Astrocyte (in vitro differentiated cells and primary cell): ENCODE measurements around the gene GEMIN2. TPM values are rescaled to one million over a fixed set of nuclear protein-coding genes. Genes with fewer than 3 reads are reported as not detected.

ENCODE experiments used
- DNase-seq: peaks from one replicate; pipeline ENCODE4 v3.0.0-alpha.2; 2010; ENCODE audit warnings: low read depth
- FAIRE-seq: peaks from 2 replicates; lab custom pipeline; 2011; peaks lifted over from hg19 to GRCh38; lab: Jason Lieb, UNC
- H2AFZ ChIP-seq: 2 replicates; pipeline ENCODE4 v1.6.0; 2012; ENCODE audit warnings: low read depth, low read length, inconsistent platforms
- H3K27ac ChIP-seq: 2 replicates; pipeline ENCODE4 v1.5.1; 2011; ENCODE audit warnings: low read depth, low read length, inconsistent platforms
- H3K27me3 ChIP-seq: 2 replicates; pipeline ENCODE4 v1.6.0; 2011; ENCODE audit warnings: low read length, inconsistent platforms; ENCODE audit not compliant: insufficient read depth
- H3K36me3 ChIP-seq: 2 replicates; pipeline ENCODE4 v1.5.1; 2011; ENCODE audit warnings: low read length, inconsistent platforms; ENCODE audit not compliant: insufficient read depth
- H3K4me1 ChIP-seq: 2 replicates; pipeline ENCODE4 v1.5.1; 2011; ENCODE audit warnings: low read length, inconsistent platforms; ENCODE audit not compliant: insufficient read depth
- H3K4me2 ChIP-seq: 2 replicates; pipeline ENCODE4 v1.6.0; 2012; ENCODE audit warnings: low read length, inconsistent platforms
- H3K4me3 ChIP-seq: 2 replicates; pipeline ENCODE4 v1.5.1; 2011; ENCODE audit warnings: low read depth, mild to moderate bottlenecking, low read length, inconsistent platforms; ENCODE audit not compliant: insufficient read depth
- H3K79me2 ChIP-seq: 2 replicates; pipeline ENCODE4 v1.6.0; 2012; ENCODE audit warnings: mild to moderate bottlenecking, low read length, inconsistent platforms; ENCODE audit not compliant: insufficient read depth
- H3K9ac ChIP-seq: 2 replicates; pipeline ENCODE4 v1.6.0; 2012; ENCODE audit warnings: mild to moderate bottlenecking, low read length, inconsistent platforms
- H3K9me3 ChIP-seq: 2 replicates; pipeline ENCODE4 v1.5.1; 2012; ENCODE audit warnings: low read depth, mild to moderate bottlenecking, low read length, inconsistent platforms; ENCODE audit not compliant: insufficient read depth
- H4K20me1 ChIP-seq: 2 replicates; pipeline ENCODE4 v1.6.0; 2012; ENCODE audit warnings: low read length, inconsistent platforms; ENCODE audit not compliant: insufficient read depth
- H3K27ac Mint-ChIP-seq: one replicate; pipeline ENCODE4 v1.8.0; 2021; ENCODE audit warnings: mild to moderate bottlenecking, mixed read lengths; ENCODE audit not compliant: unreplicated experiment
- H3K27me3 Mint-ChIP-seq: one replicate; pipeline ENCODE4 v1.8.0; 2021; ENCODE audit warnings: low read depth, mixed read lengths; ENCODE audit not compliant: unreplicated experiment
- H3K36me3 Mint-ChIP-seq: one replicate; pipeline ENCODE4 v1.8.0; 2021; ENCODE audit warnings: low read depth, mixed read lengths; ENCODE audit not compliant: unreplicated experiment
- H3K4me1 Mint-ChIP-seq: one replicate; pipeline ENCODE4 v1.8.0; 2021; ENCODE audit warnings: low read depth, mixed read lengths; ENCODE audit not compliant: unreplicated experiment
- H3K4me3 Mint-ChIP-seq: one replicate; pipeline ENCODE4 v1.8.0; 2021; ENCODE audit warnings: mild to moderate bottlenecking, moderate library complexity, mixed read lengths; ENCODE audit not compliant: unreplicated experiment
- H3K9me3 Mint-ChIP-seq: one replicate; pipeline ENCODE4 v1.8.0; 2021; ENCODE audit warnings: mild to moderate bottlenecking, mixed read lengths; ENCODE audit not compliant: unreplicated experiment
- CTCF ChIP-seq: IDR thresholded peaks from 2 replicates; pipeline ENCODE4 v1.5.1; 2011; ENCODE audit warnings: low read depth, mild to moderate bottlenecking, inconsistent platforms, low read length, moderate library complexity; ENCODE audit not compliant: insufficient read depth
- EZH2 ChIP-seq: IDR thresholded peaks from 2 replicates; pipeline ENCODE4 v1.6.1; 2012; ENCODE audit warnings: mild to moderate bottlenecking, low read length, inconsistent platforms; ENCODE audit not compliant: insufficient read depth
- total RNA-seq: library from RNA; stranded (reverse); gene quantifications from 2 replicates; pipeline ENCODE4 v1.2.1, GENCODE V29; 2021

GEMIN2 gene
- total RNA-seq, 1 donor from 2014 or later, result 12.4 TPM

GRCh38 chr14:39145266-39145966, 31.3 kb downstream of the GEMIN2 start:
- H3K4me2 ChIP-seq, result no peak overlapping the region
- no peak overlapping the region for H2AFZ ChIP-seq
- DNase-seq (no peak), FAIRE-seq (no peak)
- Mint-ChIP-seq H3K9me3 (peaks cover 7% of the 10 kb centered on the region), H3K27me3 (no peaks in the 10 kb centered on the region), H3K27ac (no peak overlapping the region), H3K4me3 (no peak overlapping the region), H3K4me1 (no peaks in the 10 kb centered on the region), H3K36me3 (peaks cover 27% of the 10 kb centered on the region)
- no peaks in the 10 kb centered on the region for H3K79me2 ChIP-seq
- H4K20me1 ChIP-seq, result no peaks in the 10 kb centered on the region
- TF ChIP-seq CTCF, result no peak
- TF ChIP-seq EZH2, result no peak
- no peaks in the 10 kb centered on the region for H3K27me3 ChIP-seq
- no peaks in the 10 kb centered on the region for H3K9me3 ChIP-seq
- no peaks in the 10 kb centered on the region for H3K4me1 ChIP-seq
- no peak overlapping the region for H3K27ac ChIP-seq
- no peak overlapping the region for H3K4me3 ChIP-seq
- no peak overlapping the region for H3K9ac ChIP-seq
- H3K36me3 ChIP-seq, result peaks cover 8% of the 10 kb centered on the region

GRCh38 chr14:39154594-39155189, 40.6 kb downstream of the GEMIN2 start:
- no peak for TF ChIP-seq CTCF
- no peak for TF ChIP-seq EZH2
- H3K27ac ChIP-seq, result no peak overlapping the region
- no peak overlapping the region for H3K4me3 ChIP-seq
- H3K9me3 ChIP-seq, result no peaks in the 10 kb centered on the region
- Mint-ChIP-seq H3K27ac (no peak overlapping the region), H3K27me3 (no peaks in the 10 kb centered on the region), H3K4me3 (no peak overlapping the region), H3K9me3 (no peaks in the 10 kb centered on the region), H3K36me3 (peaks cover 3% of the 10 kb centered on the region), H3K4me1 (no peaks in the 10 kb centered on the region)
- peaks cover 9% of the 10 kb centered on the region for H3K79me2 ChIP-seq
- H3K4me2 ChIP-seq, result no peak overlapping the region
- FAIRE-seq (no peak), DNase-seq (no peak)
- H3K4me1 ChIP-seq, result no peaks in the 10 kb centered on the region
- H4K20me1 ChIP-seq, result peaks cover 3% of the 10 kb centered on the region
- no peaks in the 10 kb centered on the region for H3K27me3 ChIP-seq
- peaks cover 35% of the 10 kb centered on the region for H3K36me3 ChIP-seq
- H2AFZ ChIP-seq, result no peak overlapping the region
- no peak overlapping the region for H3K9ac ChIP-seq

- Histone ChIP-seq H2AFZ (no peak overlapping the region), H3K9ac (no peak overlapping the region), H3K27ac (no peak overlapping the region), H4K20me1 (peaks cover 25% of the 10 kb centered on the region), H3K4me1 (no peaks in the 10 kb centered on the region), H3K4me2 (no peak overlapping the region), H3K36me3 (peaks cover 40% of the 10 kb centered on the region), H3K27me3 (no peaks in the 10 kb centered on the region), H3K79me2 (peaks cover 36% of the 10 kb centered on the region), H3K4me3 (no peak overlapping the region), H3K9me3 (no peaks in the 10 kb centered on the region)
- DNase-seq (no peak), FAIRE-seq (no peak)
- H3K36me3 Mint-ChIP-seq, result peaks cover 3% of the 10 kb centered on the region
- no peak overlapping the region for H3K27ac Mint-ChIP-seq
- TF ChIP-seq CTCF (no peak), EZH2 (no peak)
- no peaks in the 10 kb centered on the region for H3K27me3 Mint-ChIP-seq
- H3K9me3 Mint-ChIP-seq, result no peaks in the 10 kb centered on the region
- no peak overlapping the region for H3K4me3 Mint-ChIP-seq
- no peaks in the 10 kb centered on the region for H3K4me1 Mint-ChIP-seq
Measured at GRCh38 chr14:39157491-39157890, 43.4 kb downstream of the GEMIN2 start.
